K562 (cell line): ENCODE data around the gene PLA2G7. TPM values are rescaled to one million over a fixed set of nuclear protein-coding genes. Genes with fewer than 3 reads are reported as not detected.

Experiments
- ATAC-seq: fragments of 200-7000 bp; cut with Tn5 transposase; 3 replicates; pipeline ENCODE4 v1.9.1; 2020; ENCODE audit warnings: moderate library complexity
- BruUV-seq: library from RNA; stranded (reverse); fragments of 400-500 nt; replicated peaks from 2 replicates; lab custom pipeline; 2021; lab: Mats Ljungman, UMichigan
- CTCF ChIA-PET: fragments of 300-600 bp; formaldehyde crosslinking; extraction: SDS; loops from one replicate; lab custom pipeline; 2021; ENCODE audit warnings: low intra/inter-chr PET ratio; lab: Yijun Ruan, JAX
- POLR2A ChIA-PET: fragments of 300-600, 350-650 bp; sonication (Branson Sonifier 250); formaldehyde crosslinking; extraction: SDS; loops from one replicate; lab custom pipeline; 2021; ENCODE audit warnings: antibody characterized with exemption, inconsistent platforms; lab: Yijun Ruan, JAX
- DNase-seq, 4 experiments: peaks; one replicate each; pipeline versions ENCODE4 v3.0.0 to v3.0.0-alpha.2; 2011 to 2018; ENCODE audit warnings: low spot score in 3 of 4, mixed read lengths in 3 of 4; ENCODE audit errors: extremely low read depth in 1 of 4
- FAIRE-seq: peaks from 2 replicates; lab custom pipeline; 2011; peaks lifted over from hg19 to GRCh38; lab: Jason Lieb, UNC
- H2AFZ ChIP-seq: 2 replicates; pipeline ENCODE4 v1.6.0; 2011; ENCODE audit warnings: low read depth, low read length, control low read depth, inconsistent platforms
- H3K27ac ChIP-seq: fragments of 200-600 bp; 3 replicates; pipeline ENCODE4 v1.8.0; 2011; ENCODE audit warnings: low read depth, mild to moderate bottlenecking, control low read depth, inconsistent platforms, low read length, moderate library complexity, mixed read lengths; ENCODE audit errors: extremely low read depth
- H3K27me3 ChIP-seq, 2 experiments: fragments of 300-600 bp in 1 of 2; 2 replicates in 1 of 2; 3 replicates in 1 of 2; pipeline versions ENCODE4 v1.6.0 to v1.8.0; 2011; ENCODE audit warnings: inconsistent platforms in 2 of 2, low read length in 2 of 2, mild to moderate bottlenecking in 1 of 2, mixed read lengths in 1 of 2, moderate library complexity in 1 of 2; ENCODE audit not compliant: control insufficient read depth in 2 of 2, insufficient read depth in 2 of 2
- H3K36me3 ChIP-seq: fragments of 300-600 bp; 3 replicates; pipeline ENCODE4 v1.8.0; 2011; ENCODE audit warnings: mild to moderate bottlenecking, low read length, inconsistent platforms; ENCODE audit not compliant: control insufficient read depth, insufficient read depth
- H3K4me1 ChIP-seq, 2 experiments: fragments of 200-600 bp in 1 of 2; replicated peaks in 1 of 2; 2 replicates in 1 of 2; 3 replicates in 1 of 2; pipeline versions ENCODE4 v1.5.1 to v1.8.0; 2011; ENCODE audit warnings: inconsistent platforms in 2 of 2, low read length in 2 of 2, mild to moderate bottlenecking in 1 of 2, mixed read lengths in 1 of 2, moderate library complexity in 1 of 2; ENCODE audit not compliant: control insufficient read depth in 2 of 2, insufficient read depth in 2 of 2
- H3K4me2 ChIP-seq: 2 replicates; pipeline ENCODE4 v1.6.1; 2011; ENCODE audit warnings: low read length, control low read depth, inconsistent platforms, mixed read lengths; ENCODE audit not compliant: insufficient read depth
- H3K4me3 ChIP-seq: fragments of 200-600 bp; sonication (generic), shearing (Covaris generic); 2 replicates; pipeline ENCODE4 v1.5.1; 2016; ENCODE audit warnings: control low read depth, inconsistent platforms
- H3K79me2 ChIP-seq: fragments of 200-600 bp; 3 replicates; pipeline ENCODE4 v1.8.0; 2011; ENCODE audit warnings: low read length, inconsistent platforms; ENCODE audit not compliant: control insufficient read depth, insufficient read depth
- H3K9ac ChIP-seq, 2 experiments: 2 replicates each; pipeline versions ENCODE4 v1.6.0 to v1.6.1; 2011; ENCODE audit warnings: low read depth in 2 of 2, low read length in 2 of 2, control low read depth in 1 of 2, inconsistent platforms in 1 of 2, mild to moderate bottlenecking in 1 of 2, mixed read lengths in 1 of 2; ENCODE audit not compliant: insufficient read depth in 1 of 2
- H3K9me1 ChIP-seq: one replicate; pipeline ENCODE4 v1.6.0; 2011; ENCODE audit warnings: inconsistent platforms, mild to moderate bottlenecking, low read length, moderate library complexity; ENCODE audit not compliant: control insufficient read depth, insufficient read depth
- H3K9me3 ChIP-seq: replicated peaks from 2 replicates; pipeline ENCODE4 v1.5.1; 2011; ENCODE audit warnings: low read depth, low read length, inconsistent platforms; ENCODE audit not compliant: control insufficient read depth, insufficient read depth
- H4K20me1 ChIP-seq: replicated peaks from 2 replicates; pipeline ENCODE4 v1.6.1; 2011; ENCODE audit warnings: low read length, inconsistent platforms, mixed read lengths; ENCODE audit not compliant: control insufficient read depth, insufficient read depth
- ATF3 ChIP-seq, 2 experiments: fragments of 450-650 bp in 1 of 2; sonication (generic) in 1 of 2; formaldehyde crosslinking in 1 of 2; IDR thresholded peaks in 1 of 2; conservative IDR thresholded peaks in 1 of 2; 2 replicates each; pipeline versions ENCODE4 v1.6.1 to v1.8.1; 2016 to 2023; ENCODE audit warnings: mild to moderate bottlenecking in 2 of 2, moderate library complexity in 2 of 2, inconsistent platforms in 1 of 2, missing genetic modification reagents in 1 of 2
- BRD9 ChIP-seq: fragments of 450-650 bp; IDR thresholded peaks from 2 replicates; pipeline ENCODE4 v1.6.1; 2018; ENCODE audit warnings: low read depth; ENCODE audit not compliant: partially characterized antibody
- KDM1A ChIP-seq, 2 experiments: fragments of 450-650 bp; IDR thresholded peaks; 2 replicates each; pipeline ENCODE4 v1.6.1; 2016; ENCODE audit warnings: mild to moderate bottlenecking in 2 of 2
- KHSRP ChIP-seq: fragments of 450-650 bp; IDR thresholded peaks from 2 replicates; pipeline ENCODE4 v1.6.1; 2017
- KLF6 ChIP-seq: fragments of 250-450 bp; sonication (Bioruptor Pico); IDR thresholded peaks from 2 replicates; pipeline ENCODE4 v1.4.0; 2020; ENCODE audit warnings: mild to moderate bottlenecking, moderate library complexity, borderline replicate concordance
- MIER1 ChIP-seq: fragments of 450-650 bp; IDR thresholded peaks from 2 replicates; pipeline ENCODE4 v1.6.1; 2016; ENCODE audit warnings: antibody characterized with exemption, mild to moderate bottlenecking, low read depth
- PRMT5 ChIP-seq: sonication (generic); formaldehyde crosslinking; IDR thresholded peaks from 2 replicates; pipeline ENCODE4 v1.5.0; 2020; ENCODE audit warnings: missing genetic modification reagents
- RNF2 ChIP-seq: sonication (generic); IDR thresholded peaks from 2 replicates; pipeline ENCODE4 v1.6.1; 2016
- SRSF9 ChIP-seq: fragments of 200-400 bp; formaldehyde crosslinking; IDR thresholded peaks from 2 replicates; pipeline ENCODE4 v1.6.1; 2017; ENCODE audit warnings: low read depth, low read length, borderline replicate concordance
- TGIF2 ChIP-seq: sonication (generic); formaldehyde crosslinking; IDR thresholded peaks from 2 replicates; pipeline ENCODE4 v1.8.1; 2022; ENCODE audit warnings: mild to moderate bottlenecking, missing genetic modification reagents, moderate library complexity
- U2AF1 ChIP-seq: fragments of 200-400 bp; formaldehyde crosslinking; optimal IDR thresholded peaks from 2 replicates; pipeline ENCODE3; 2017; ENCODE audit warnings: mild to moderate bottlenecking, low read depth, low read length, moderate library complexity
- UBTF ChIP-seq, 2 experiments: IDR thresholded peaks; 2 replicates each; pipeline ENCODE4 v1.6.1; 2012; ENCODE audit warnings: improper control_type of control experiment in 2 of 2, low read depth in 2 of 2, low read length in 2 of 2, borderline replicate concordance in 1 of 2
- ZNF436 ChIP-seq: fragments of 250-450, 450-650 bp; sonication (Bioruptor Pico); formaldehyde crosslinking; IDR thresholded peaks from 2 replicates; pipeline ENCODE4 v1.7.0; 2020; ENCODE audit warnings: mild to moderate bottlenecking
- ZNF507 ChIP-seq: conservative IDR thresholded peaks from 2 replicates; pipeline ENCODE4 v1.6.1; 2017; ENCODE audit warnings: missing genetic modification characterization, missing compliant biosample characterization
- ZNF75A ChIP-seq: fragments of 450-650 bp; formaldehyde crosslinking; IDR thresholded peaks from 2 replicates; pipeline ENCODE4 v1.4.0; 2020; ENCODE audit warnings: mild to moderate bottlenecking
- WGBS: fragments of 100-300 bp; shearing (Covaris generic); methylation state at CpG from one replicate; pipeline ENCODE4 v1.1.6; 2016; ENCODE audit warnings: low coverage, mixed read lengths; ENCODE audit not compliant: insufficient coverage; ENCODE audit errors: missing lambda C conversion rate; 5-methylcytosine and 5-hydroxymethylcytosine counted together
- in situ Hi-C: fragments of 300-500 bp; cut with MboI; formaldehyde crosslinking; loops from 4 replicates; pipeline ENCODE4 v1.15.0; 2018; ENCODE audit warnings: inconsistent platforms, mixed read lengths
- intact Hi-C: fragments of 100-400 bp; cut with micrococcal nuclease; formaldehyde crosslinking; loops from 2 replicates; pipeline ENCODE4 v1.14.2; 2022
- polyA plus RNA-seq, 8 experiments: library from polyadenylated mRNA; depleted of rRNA in 4 of 8; stranded (reverse) in 5 of 8; unstranded in 3 of 8; fragments of >200 nt; fragmentation: Nextera tagmentation in 2 of 8; fragmentation: Illumina TruSeq in 1 of 8; extraction: Ambion mirVana in 2 of 8; extraction: Trizol in 1 of 8; gene quantifications; 2 replicates each; pipeline versions ENCODE4 v1.2.1 to v1.2.3, GENCODE V29; 2011 to 2014; ENCODE audit warnings: inconsistent platforms in 1 of 8, missing spikeins in 1 of 8
- total RNA-seq, 7 experiments: library from RNA; depleted of rRNA in 6 of 7; stranded (reverse); fragments of >200 nt in 6 of 7; fragmentation: Illumina TruSeq in 2 of 7; extraction: Trizol in 2 of 7; gene quantifications; 2 replicates each; pipeline versions ENCODE4 v1.2.1 to v1.2.3, GENCODE V29; 2011 to 2021; ENCODE audit warnings: low replicate concordance in 1 of 7

Gene PLA2G7
- total and polyA plus RNA-seq, 9 of the 15 experiments (the other 6 are each of a cell fraction or from before 2014, with no cell fraction given), result not detected

- intact Hi-C loops (no loop called here), in situ Hi-C loops (no loop called here)
- BruUV-seq, result no TSS peak
- Histone ChIP-seq H3K36me3 (no peaks in the 10 kb centered on the region), H3K79me2 (no peaks in the 10 kb centered on the region), H3K9ac (no peak overlapping the region), H3K27ac (no peak overlapping the region), H3K4me3 (no peak overlapping the region), H3K9me1 (no peaks in the 10 kb centered on the region), H3K27me3 (no peaks in the 10 kb centered on the region), H4K20me1 (no peaks in the 10 kb centered on the region), H2AFZ (no peak overlapping the region), H3K9me3 (no peaks in the 10 kb centered on the region), H3K4me1 (no peaks in the 10 kb centered on the region), H3K4me2 (no peak overlapping the region)
- FAIRE-seq, result no peak
- CTCF ChIA-PET, result interaction anchor here (1.2 kb wide), 1 partner anchor 287 kb away, joined by 3 read pairs; no protein-coding TSS in a partner anchor
- POLR2A ChIA-PET, result no interaction called here
- no peak for ATAC-seq
- DNase-seq, result no peak
- WGBS, result 2% methylated on average over 3 of the region's 3 CpGs
- TF ChIP-seq PRMT5 (CRISPR knock-in tag), result no peak
- no peak for TF ChIP-seq UBTF (IDR thresholded peaks at IDR 0.05; ENCODE audit: borderline replicate concordance in 1 of 2, low read depth in 2 of 2, low read length in 2 of 2)
- TF ChIP-seq ZNF507 (tag), result no peak
- no peak for TF ChIP-seq KHSRP
- TF ChIP-seq TGIF2 (CRISPR knock-in tag), result no peak
- no peak for TF ChIP-seq RNF2
- no peak for TF ChIP-seq ATF3 (IDR thresholded peaks at IDR 0.05)
- TF ChIP-seq ATF3 (CRISPR knock-in tag; conservative IDR thresholded peaks at IDR 0.05), result no peak
- no peak for TF ChIP-seq SRSF9
- TF ChIP-seq ZNF436, result no peak
- no peak for TF ChIP-seq KLF6 (CRISPR knock-in tag)
- TF ChIP-seq U2AF1, result no peak
- no peak for TF ChIP-seq ZNF75A
- no peak for TF ChIP-seq KDM1A (IDR thresholded peaks at IDR 0.05)
- TF ChIP-seq BRD9, result no peak
- no peak for TF ChIP-seq MIER1
These were observed 30.6 kb downstream of the PLA2G7 start for GRCh38 chr6:46704562-46704961.
